ENCODE measurements around the gene ADGRL1.
"Not testable (repeated sequence)": the region's sequence is repeated elsewhere in the genome, so short reads cannot be mapped to it uniquely, and the experiment has no call there.

The ADGRL1 gene

GRCh38 chr19:14205452-14206287 is at the start of gene ADGRL1:
Gene ADGRL1, minus strand, starts transcription at chr19:14206169. Its CDS starts 22,567 bp downstream, at chr19:14183602.
- H3K4me3 ChIP-seq (ENCODE audit: low read depth, low read length), result peak within 1 kb of the TSS; percentile 73
- peak within 1 kb of the TSS; percentile 80 for H3K4me2 ChIP-seq (ENCODE audit: low read length)
- peak within 1 kb of the TSS; percentile 92 for H2AFZ ChIP-seq
- H3K27ac ChIP-seq, result peak within 1 kb of the TSS; percentile 92
- H3K9me3 ChIP-seq (ENCODE audit: control insufficient read depth, low read length); H3K36me3 ChIP-seq (ENCODE audit: control insufficient read depth, insufficient read depth, low read length); H3K27me3 ChIP-seq (ENCODE audit: control insufficient read depth, insufficient read depth, low read length); H3K79me2 ChIP-seq; H3K4me1 ChIP-seq: not testable (repeated sequence)
- H3K9ac ChIP-seq, result peak within 1 kb of the TSS; percentile 28

- H3K79me2 ChIP-seq; H3K27ac ChIP-seq; H3K9me3 ChIP-seq (ENCODE audit: control insufficient read depth, low read length): not testable (repeated sequence)
Observed at GRCh38 chr19:14255316-14255715, 49.3 kb upstream of the ADGRL1 start.

GRCh38 chr19:14253822-14254599 is 48.0 kb upstream of the ADGRL1 start:
- not testable (repeated sequence) for H3K4me3 ChIP-seq (ENCODE audit: low read depth, low read length); H3K36me3 ChIP-seq (ENCODE audit: control insufficient read depth, insufficient read depth, low read length); H3K27ac ChIP-seq; H3K9ac ChIP-seq; H3K79me2 ChIP-seq; H2AFZ ChIP-seq; H3K27me3 ChIP-seq (ENCODE audit: control insufficient read depth, insufficient read depth, low read length); H3K4me2 ChIP-seq (ENCODE audit: low read length); H3K9me3 ChIP-seq (ENCODE audit: control insufficient read depth, low read length); H3K4me1 ChIP-seq

More at GRCh38 chr19:14255316-14255715, 49.3 kb upstream of the ADGRL1 start:
- not testable (repeated sequence) for H3K9ac ChIP-seq; H3K36me3 ChIP-seq (ENCODE audit: control insufficient read depth, insufficient read depth, low read length); H3K27me3 ChIP-seq (ENCODE audit: control insufficient read depth, insufficient read depth, low read length); H3K4me2 ChIP-seq (ENCODE audit: low read length); H2AFZ ChIP-seq; H3K4me1 ChIP-seq; H3K4me3 ChIP-seq (ENCODE audit: low read depth, low read length)

DNA sequence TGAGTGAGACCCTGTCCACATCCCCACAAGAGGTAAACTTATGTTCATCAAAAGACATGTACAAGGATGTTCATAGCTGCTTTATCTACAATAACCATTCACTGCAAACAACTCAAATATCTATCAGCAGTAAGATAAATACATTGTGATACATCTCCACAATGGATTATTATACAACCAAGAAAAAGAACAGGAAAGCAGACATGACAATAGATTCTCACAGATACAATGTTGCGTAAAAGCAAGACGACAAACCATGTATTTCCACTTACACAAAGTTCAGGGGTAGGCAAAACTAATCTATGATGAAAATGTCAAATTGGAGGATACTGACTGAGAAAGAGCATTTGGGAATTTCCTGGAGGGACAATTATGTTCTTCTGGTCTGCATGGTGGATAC is 46.2 kb upstream of the ADGRL1 start:
- H3K4me2 ChIP-seq (ENCODE audit: low read length); H3K36me3 ChIP-seq (ENCODE audit: control insufficient read depth, insufficient read depth, low read length); H2AFZ ChIP-seq; H3K27ac ChIP-seq; H3K9ac ChIP-seq; H3K4me3 ChIP-seq (ENCODE audit: low read depth, low read length); H3K79me2 ChIP-seq; H3K4me1 ChIP-seq; H3K9me3 ChIP-seq (ENCODE audit: control insufficient read depth, low read length); H3K27me3 ChIP-seq (ENCODE audit: control insufficient read depth, insufficient read depth, low read length): not testable (repeated sequence)

DNA sequence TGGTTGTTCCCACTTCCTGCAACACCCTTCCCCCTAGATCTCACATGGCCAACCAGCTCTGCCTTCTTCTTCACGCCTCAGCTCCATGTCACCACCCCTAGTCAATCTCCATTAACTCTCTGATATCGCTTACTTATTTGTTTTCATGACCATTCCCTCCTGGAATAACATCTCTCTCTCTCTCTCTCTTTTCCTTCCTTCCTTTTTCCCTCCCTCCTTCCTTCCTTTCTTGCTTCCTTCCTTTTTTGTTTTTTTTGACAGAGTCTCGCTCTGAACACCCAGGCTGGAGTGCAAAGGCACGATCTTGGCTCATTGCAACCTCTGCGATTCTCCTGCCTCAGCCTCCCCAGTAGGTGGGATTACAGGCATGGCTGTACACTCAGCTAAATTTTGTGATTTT is 44.9 kb upstream of the ADGRL1 start:
- Histone ChIP-seq H3K4me2 (ENCODE audit: low read length) (no peak overlapping the region), H3K4me1 (peaks cover 4% of the 10 kb centered on the region), H3K9ac (no peak overlapping the region), H3K9me3 (ENCODE audit: control insufficient read depth, low read length) (no peaks in the 10 kb centered on the region), H2AFZ (peak overlapping the region; percentile 22), H3K27me3 (ENCODE audit: control insufficient read depth, insufficient read depth, low read length) (no peaks in the 10 kb centered on the region), H3K79me2 (no peaks in the 10 kb centered on the region), H3K27ac (no peak overlapping the region), H3K36me3 (ENCODE audit: control insufficient read depth, insufficient read depth, low read length) (no peaks in the 10 kb centered on the region), H3K4me3 (ENCODE audit: low read depth, low read length) (no peak overlapping the region)
- TF ChIP-seq, protein P1, sequence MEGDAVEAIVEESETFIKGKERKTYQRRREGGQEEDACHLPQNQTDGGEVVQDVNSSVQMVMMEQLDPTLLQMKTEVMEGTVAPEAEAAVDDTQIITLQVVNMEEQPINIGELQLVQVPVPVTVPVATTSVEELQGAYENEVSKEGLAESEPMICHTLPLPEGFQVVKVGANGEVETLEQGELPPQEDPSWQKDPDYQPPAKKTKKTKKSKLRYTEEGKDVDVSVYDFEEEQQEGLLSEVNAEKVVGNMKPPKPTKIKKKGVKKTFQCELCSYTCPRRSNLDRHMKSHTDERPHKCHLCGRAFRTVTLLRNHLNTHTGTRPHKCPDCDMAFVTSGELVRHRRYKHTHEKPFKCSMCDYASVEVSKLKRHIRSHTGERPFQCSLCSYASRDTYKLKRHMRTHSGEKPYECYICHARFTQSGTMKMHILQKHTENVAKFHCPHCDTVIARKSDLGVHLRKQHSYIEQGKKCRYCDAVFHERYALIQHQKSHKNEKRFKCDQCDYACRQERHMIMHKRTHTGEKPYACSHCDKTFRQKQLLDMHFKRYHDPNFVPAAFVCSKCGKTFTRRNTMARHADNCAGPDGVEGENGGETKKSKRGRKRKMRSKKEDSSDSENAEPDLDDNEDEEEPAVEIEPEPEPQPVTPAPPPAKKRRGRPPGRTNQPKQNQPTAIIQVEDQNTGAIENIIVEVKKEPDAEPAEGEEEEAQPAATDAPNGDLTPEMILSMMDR (IDR thresholded peaks at IDR 0.05), result no peak

GRCh38 chr19:14250315-14250714 is 44.3 kb upstream of the ADGRL1 start:
- not testable (repeated sequence) for H3K36me3 ChIP-seq (ENCODE audit: control insufficient read depth, insufficient read depth, low read length); H3K27ac ChIP-seq; H3K79me2 ChIP-seq; H3K9me3 ChIP-seq (ENCODE audit: control insufficient read depth, low read length); H3K4me1 ChIP-seq; H3K4me3 ChIP-seq (ENCODE audit: low read depth, low read length); H3K27me3 ChIP-seq (ENCODE audit: control insufficient read depth, insufficient read depth, low read length); H3K4me2 ChIP-seq (ENCODE audit: low read length); H3K9ac ChIP-seq
- peak overlapping the region; percentile 22 for H2AFZ ChIP-seq

DNA sequence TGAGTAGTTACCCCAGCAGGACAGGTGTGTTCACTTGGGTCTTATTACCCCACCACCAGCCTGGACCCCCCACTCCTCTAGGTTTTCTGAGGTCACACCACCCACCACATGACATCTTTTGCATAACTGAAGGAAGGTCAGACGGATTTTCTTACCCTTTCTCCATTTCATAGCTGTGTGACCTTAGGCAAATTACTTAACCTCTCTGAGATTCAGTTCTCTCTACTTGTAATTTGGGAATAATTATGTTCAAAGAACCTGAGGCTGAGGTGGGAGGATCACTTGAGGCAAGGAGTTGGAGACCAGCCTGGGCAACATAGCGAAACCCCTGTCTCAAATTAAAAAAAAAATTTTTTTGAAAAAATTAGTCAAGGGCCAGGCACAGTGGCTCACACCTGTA is 43.9 kb upstream of the ADGRL1 start:
- not testable (repeated sequence) for H3K27ac ChIP-seq; H3K9ac ChIP-seq; H3K4me1 ChIP-seq; H3K36me3 ChIP-seq (ENCODE audit: control insufficient read depth, insufficient read depth, low read length); H3K79me2 ChIP-seq; H3K4me2 ChIP-seq (ENCODE audit: low read length); H3K4me3 ChIP-seq (ENCODE audit: low read depth, low read length); H3K9me3 ChIP-seq (ENCODE audit: control insufficient read depth, low read length); H3K27me3 ChIP-seq (ENCODE audit: control insufficient read depth, insufficient read depth, low read length)
- H2AFZ ChIP-seq, result peak overlapping the region; percentile 99

DNA sequence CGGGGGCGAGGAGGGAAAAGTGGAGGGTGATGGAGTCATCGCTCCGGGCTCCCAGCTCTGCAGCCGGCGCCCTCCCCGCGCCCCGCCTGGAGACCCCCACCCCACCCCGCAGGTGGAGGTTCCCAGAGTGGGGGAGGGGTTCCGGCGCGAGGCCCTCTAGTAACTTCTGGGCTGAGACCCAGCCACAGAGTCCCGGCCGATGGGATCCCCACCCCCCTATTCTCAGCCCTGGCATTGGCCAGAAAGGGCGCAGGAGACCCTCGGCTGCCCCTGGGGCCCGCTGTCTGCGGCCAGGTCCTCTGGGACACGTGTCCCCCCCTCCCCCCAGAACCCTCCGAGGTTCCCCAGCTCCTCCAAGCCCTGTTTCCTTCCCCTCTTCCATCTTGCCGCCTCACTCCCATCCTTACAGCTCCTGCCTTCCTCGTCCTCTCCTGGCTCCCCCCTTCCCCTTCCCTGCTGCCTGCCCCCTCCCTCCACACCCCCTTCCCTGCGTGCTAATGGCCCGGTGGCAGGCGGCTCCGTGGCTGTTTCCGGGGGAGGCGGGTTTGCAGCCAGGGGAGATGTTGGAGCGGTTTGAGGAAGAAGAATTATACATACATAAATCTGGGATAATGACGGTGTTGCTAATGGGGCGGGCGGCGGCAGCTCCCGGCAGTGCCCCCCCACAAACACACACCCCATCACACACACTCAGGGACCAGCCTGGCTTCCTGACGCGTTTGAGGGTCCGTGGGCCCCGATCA is 43.2 kb upstream of the ADGRL1 start:
- peak overlapping the region; percentile 85 for H3K4me2 ChIP-seq (ENCODE audit: low read length)

More for the DNA sequence above, 43.2 kb upstream of the ADGRL1 start:
- H3K4me1 ChIP-seq; H3K27me3 ChIP-seq (ENCODE audit: control insufficient read depth, insufficient read depth, low read length); H3K79me2 ChIP-seq; H3K36me3 ChIP-seq (ENCODE audit: control insufficient read depth, insufficient read depth, low read length); H3K9me3 ChIP-seq (ENCODE audit: control insufficient read depth, low read length): not testable (repeated sequence)
- H3K27ac ChIP-seq, result peak overlapping the region; percentile 15
- peak overlapping the region; percentile 46 for H3K9ac ChIP-seq
- H3K4me3 ChIP-seq (ENCODE audit: low read depth, low read length), result peak overlapping the region; percentile 64
- H2AFZ ChIP-seq, result peak overlapping the region; percentile 99

Data from parathyroid adenoma (tissue), 2 donors.